Tibial nerve (tissue), 4 donors: ENCODE results near the gene ETV6.

Experiments used
- CTCF ChIP-seq, 5 experiments: fragments of 200-600 bp in 3 of 5; fragments of 450-650 bp in 2 of 5; sonication (generic) in 3 of 5; IDR thresholded peaks; one replicate each; pipeline ENCODE4 v1.5.1; 2016 to 2019; ENCODE audit warnings: antibody characterized with exemption in 5 of 5, mild to moderate bottlenecking in 3 of 5, moderate library complexity in 2 of 5
- EP300 ChIP-seq, 2 donors: sonication (generic); formaldehyde crosslinking; IDR thresholded peaks; one replicate each; pipeline ENCODE4 v1.6.1; 2017; ENCODE audit warnings: antibody characterized with exemption in 2 of 2, mild to moderate bottlenecking in 1 of 2
- POLR2A ChIP-seq, 2 donors: fragments of 450-650 bp; IDR thresholded peaks; one replicate each; pipeline ENCODE4 v1.6.1; 2017; ENCODE audit warnings: antibody characterized with exemption in 2 of 2, mild to moderate bottlenecking in 2 of 2, moderate library complexity in 2 of 2

- no peak for TF ChIP-seq CTCF (IDR thresholded peaks at IDR 0.05)
- TF ChIP-seq POLR2A (IDR thresholded peaks at IDR 0.05) = no peak
- TF ChIP-seq EP300 (IDR thresholded peaks at IDR 0.05) = no peak
Measured at GRCh38 chr12:11888029-11888428, 238.6 kb downstream of the ETV6 start.
